ENCODE data around the gene CROCC2.

The CROCC2 gene

GRCh38 chr2:240958366-240959213, 52.5 kb downstream of the CROCC2 start:
- no peak overlapping the region for H3K4me3 ChIP-seq (ENCODE audit: low read depth, low read length)
- in situ Hi-C loops (cut with HindIII; ENCODE audit: low sequenced_read_pairs): no loop called here
- DNase-seq (ENCODE audit: low read depth, low spot score): no peak
- no peak for TF ChIP-seq CTCF (IDR thresholded peaks at IDR 0.05; ENCODE audit: low read depth, low read length)

GRCh38 chr2:240959214-240959940, 53.2 kb downstream of the CROCC2 start:
- DNase-seq (ENCODE audit: low read depth, low spot score): no peak
- TF ChIP-seq CTCF (IDR thresholded peaks at IDR 0.05; ENCODE audit: low read depth, low read length): no peak
- in situ Hi-C loops (cut with HindIII; ENCODE audit: low sequenced_read_pairs): no loop called here
- H3K4me3 ChIP-seq (ENCODE audit: low read depth, low read length): no peak overlapping the region

GRCh38 chr2:240959941-240960308, 53.8 kb downstream of the CROCC2 start:
- H3K4me3 ChIP-seq (ENCODE audit: low read depth, low read length): no peak overlapping the region
- in situ Hi-C loops (cut with HindIII; ENCODE audit: low sequenced_read_pairs): no loop called here
- DNase-seq (ENCODE audit: low read depth, low spot score): no peak
- no peak for TF ChIP-seq CTCF (IDR thresholded peaks at IDR 0.05; ENCODE audit: low read depth, low read length)

DNA sequence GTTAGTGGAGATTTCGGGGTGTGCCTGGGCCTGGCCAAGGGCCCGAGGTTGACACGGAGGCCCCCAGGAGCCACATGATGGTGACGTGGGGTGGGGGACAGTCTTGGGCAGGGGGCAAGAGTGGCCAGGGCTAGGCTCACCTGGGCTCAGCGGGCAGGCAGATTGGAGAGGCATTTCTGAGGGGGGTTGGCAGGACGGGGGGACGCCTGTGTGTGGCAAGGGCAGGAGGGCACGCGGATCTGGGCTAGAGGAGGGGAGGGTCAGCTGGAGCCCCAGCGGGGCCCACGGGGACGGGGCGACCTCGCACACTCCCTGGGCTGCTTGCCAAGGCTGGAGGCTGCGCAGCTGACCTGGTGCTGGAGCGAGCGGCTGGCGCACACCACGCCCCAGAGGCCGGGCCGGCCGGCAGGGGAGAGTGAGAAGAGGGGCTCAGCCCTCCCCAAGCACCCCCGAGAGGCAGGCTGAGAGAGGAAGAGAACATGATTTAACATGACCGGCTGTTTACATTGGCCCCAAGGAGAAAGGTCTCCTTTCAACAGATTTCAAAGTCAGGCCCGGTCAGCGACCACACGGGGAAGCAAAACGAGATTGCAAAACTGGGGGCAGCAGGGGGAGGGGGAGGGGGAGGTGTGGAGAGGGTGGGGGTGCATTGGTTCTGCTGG, 54.3 kb downstream of the CROCC2 start:
- peak; percentile 47 for DNase-seq (ENCODE audit: low read depth, low spot score)
- H3K4me3 ChIP-seq (ENCODE audit: low read depth, low read length): no peak overlapping the region
- TF ChIP-seq CTCF (IDR thresholded peaks at IDR 0.05; ENCODE audit: low read depth, low read length): no peak
- in situ Hi-C loops (cut with HindIII; ENCODE audit: low sequenced_read_pairs): no loop called here

DNA sequence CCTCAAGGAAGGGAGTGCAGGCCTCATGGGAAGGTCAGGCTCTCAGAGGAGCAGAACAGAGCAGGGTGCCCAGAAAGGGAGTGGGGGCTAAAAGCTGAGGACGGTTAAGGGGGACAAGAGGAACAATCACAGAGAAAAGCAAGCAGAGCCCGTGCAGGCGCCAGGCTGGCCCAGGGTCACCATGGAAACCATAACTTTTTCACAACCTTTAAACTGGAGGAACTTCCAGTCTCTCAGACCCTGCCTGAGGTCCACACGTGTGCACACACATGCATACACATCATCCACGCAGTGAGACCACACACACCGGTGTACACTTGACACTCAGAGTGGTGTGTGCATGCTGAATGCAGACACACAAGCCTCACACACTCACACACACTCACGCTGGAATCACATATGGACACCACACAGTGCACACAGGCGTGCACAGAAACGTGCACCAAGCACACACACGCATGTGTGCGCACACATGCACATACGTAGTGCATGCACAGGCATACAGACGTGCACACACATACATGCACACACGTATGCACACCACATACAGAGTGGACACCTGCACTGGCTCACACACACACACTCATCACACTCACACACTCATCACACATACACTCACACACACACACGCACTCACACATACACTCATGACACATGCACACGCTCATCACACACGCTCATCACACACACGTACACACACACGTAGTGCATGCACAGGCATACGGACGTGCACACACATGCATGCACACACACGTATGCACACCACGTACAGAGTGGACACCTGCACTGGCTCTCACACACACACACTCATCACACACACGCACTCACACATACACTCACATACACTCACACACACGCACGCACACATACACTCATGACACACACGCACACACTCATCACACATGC, 55.1 kb downstream of the CROCC2 start:
- H3K4me3 ChIP-seq (ENCODE audit: low read depth, low read length): no peak overlapping the region
- peak; percentile 28 for DNase-seq (ENCODE audit: low read depth, low spot score)
- TF ChIP-seq CTCF (IDR thresholded peaks at IDR 0.05; ENCODE audit: low read depth, low read length): no peak
- in situ Hi-C loops (cut with HindIII; ENCODE audit: low sequenced_read_pairs): no loop called here

DNA sequence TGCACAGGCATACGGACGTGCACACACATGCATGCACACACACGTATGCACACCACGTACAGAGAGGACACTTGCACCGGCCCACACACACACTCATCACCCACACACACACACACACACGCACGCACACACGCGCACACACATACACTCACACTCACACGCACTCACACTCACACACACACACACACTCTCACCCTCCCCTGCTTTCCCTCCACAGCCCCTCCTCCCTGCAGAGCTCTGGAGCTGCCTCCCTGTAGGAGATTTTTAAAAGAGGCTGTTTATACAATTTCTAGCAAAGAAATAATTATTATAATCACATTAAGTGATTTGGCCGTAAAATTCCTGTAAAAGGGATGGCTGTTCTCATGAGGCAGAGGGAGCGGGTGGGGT, 55.8 kb downstream of the CROCC2 start:
- no peak for DNase-seq (ENCODE audit: low read depth, low spot score)
- no peak for TF ChIP-seq CTCF (IDR thresholded peaks at IDR 0.05; ENCODE audit: low read depth, low read length)
- in situ Hi-C loops (cut with HindIII; ENCODE audit: low sequenced_read_pairs): no loop called here
- H3K4me3 ChIP-seq (ENCODE audit: low read depth, low read length): no peak overlapping the region
